GM12874 (cell line): Measurements from ENCODE around the gene PLA2G2C.

ENCODE experiments used
- TF ChIP-seq, protein P1 (sequence below): IDR thresholded peaks from 2 replicates; pipeline ENCODE4 v1.5.1; 2011; ENCODE audit warnings: low read depth, mild to moderate bottlenecking, control low read depth, low read length, moderate library complexity; ENCODE audit not compliant: insufficient read depth

The PLA2G2C gene

DNA sequence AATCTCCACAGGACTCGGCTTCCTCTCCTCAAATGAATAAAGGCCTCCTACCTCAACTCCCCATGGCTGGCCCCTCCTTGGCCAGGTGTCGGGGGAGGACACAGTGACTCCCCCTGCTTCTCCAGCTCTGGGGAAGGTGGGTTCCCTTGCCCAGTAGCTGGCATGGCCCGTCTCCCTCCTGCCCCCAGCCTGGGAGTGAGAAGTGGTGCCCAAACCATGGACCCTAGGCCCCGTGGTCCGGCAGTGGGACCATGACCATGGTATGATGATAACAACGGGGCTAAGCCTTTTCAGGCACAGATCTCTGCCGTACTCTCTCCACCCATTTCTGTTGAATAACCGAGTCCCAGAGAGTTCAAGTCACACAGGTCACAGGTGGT, 36.0 kb downstream of the PLA2G2C start:
- TF ChIP-seq, protein P1, sequence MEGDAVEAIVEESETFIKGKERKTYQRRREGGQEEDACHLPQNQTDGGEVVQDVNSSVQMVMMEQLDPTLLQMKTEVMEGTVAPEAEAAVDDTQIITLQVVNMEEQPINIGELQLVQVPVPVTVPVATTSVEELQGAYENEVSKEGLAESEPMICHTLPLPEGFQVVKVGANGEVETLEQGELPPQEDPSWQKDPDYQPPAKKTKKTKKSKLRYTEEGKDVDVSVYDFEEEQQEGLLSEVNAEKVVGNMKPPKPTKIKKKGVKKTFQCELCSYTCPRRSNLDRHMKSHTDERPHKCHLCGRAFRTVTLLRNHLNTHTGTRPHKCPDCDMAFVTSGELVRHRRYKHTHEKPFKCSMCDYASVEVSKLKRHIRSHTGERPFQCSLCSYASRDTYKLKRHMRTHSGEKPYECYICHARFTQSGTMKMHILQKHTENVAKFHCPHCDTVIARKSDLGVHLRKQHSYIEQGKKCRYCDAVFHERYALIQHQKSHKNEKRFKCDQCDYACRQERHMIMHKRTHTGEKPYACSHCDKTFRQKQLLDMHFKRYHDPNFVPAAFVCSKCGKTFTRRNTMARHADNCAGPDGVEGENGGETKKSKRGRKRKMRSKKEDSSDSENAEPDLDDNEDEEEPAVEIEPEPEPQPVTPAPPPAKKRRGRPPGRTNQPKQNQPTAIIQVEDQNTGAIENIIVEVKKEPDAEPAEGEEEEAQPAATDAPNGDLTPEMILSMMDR, result no peak

DNA sequence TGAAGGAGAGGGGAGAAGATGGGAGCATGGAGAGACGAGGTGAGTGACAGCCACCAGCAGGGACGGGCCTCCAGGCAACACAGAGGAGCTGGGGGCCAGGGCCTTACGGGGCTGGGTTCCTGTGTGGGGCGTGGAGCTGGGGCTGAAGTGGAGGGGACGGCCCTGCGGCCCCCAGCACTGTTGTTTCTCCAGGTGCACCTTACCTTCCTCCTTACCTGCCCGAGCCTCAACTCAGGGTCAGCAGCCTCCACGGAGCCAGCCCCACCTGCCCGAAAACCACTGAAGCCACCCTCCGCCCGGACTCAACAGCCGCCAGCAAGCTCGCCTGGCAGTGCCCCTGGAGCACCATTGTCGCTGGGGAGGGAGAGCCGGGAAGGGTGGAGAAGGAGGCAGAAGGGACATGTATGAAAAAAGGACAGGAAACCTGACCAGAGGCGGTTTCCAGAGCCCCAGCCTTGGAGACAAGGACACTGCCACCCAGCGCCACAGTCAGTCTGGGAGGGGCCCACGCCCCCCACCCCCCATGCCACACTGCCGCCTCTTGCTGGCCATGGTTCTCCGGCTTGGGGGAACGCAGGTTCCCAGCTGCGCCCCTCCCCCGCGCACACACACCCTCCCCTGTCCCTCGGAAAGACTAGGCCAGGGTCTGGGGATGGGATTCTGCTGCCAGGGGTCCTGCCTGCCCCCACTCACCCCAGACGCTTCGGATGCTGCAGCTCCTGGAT, 36.6 kb downstream of the PLA2G2C start:
- TF ChIP-seq, protein P1, result no peak

DNA sequence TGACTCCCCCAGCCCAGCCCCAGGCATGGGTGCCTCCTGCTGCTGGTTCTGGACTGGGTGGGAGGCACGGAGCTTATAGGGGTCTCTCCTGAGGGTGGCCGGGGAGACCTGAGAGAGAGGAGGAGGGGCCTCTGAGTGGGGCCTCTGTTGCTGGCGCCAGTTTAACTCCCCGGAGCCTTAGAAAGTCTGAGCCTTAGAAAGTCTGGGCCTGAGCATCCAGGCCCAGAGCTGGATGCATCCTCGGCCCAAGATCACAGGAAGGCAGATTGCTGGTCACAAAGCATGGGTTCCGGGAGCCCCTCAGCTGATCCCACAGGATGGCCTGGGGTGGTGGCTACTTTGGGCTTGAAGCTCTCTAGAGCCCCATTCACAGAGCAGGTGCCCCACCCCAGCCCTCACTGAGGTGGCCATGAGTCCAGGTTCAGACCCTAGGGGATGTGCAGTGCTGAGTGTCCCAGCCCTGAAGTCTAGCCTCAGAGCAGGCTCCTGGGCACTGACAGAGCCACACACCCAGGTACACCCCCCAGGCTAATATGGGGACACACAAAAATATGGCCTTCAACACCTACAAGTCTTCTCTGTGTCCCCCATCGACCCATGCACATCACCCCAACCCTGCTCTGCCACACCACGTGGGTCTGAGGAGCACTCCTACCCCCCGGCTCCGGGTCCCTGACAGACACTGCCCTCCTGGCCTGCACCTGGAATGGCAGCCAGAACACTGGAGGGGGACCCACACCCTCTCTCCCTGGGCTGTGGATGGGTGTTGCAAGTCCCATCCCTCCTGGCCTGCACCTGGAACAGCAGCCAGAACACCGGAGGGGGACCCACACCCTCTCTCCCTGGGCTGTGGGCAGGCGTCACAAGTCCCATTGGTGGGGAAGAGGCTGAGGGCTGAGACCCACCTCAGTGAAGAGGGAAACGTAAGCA, 37.5 kb downstream of the PLA2G2C start:
- TF ChIP-seq, protein P1, result no peak

DNA sequence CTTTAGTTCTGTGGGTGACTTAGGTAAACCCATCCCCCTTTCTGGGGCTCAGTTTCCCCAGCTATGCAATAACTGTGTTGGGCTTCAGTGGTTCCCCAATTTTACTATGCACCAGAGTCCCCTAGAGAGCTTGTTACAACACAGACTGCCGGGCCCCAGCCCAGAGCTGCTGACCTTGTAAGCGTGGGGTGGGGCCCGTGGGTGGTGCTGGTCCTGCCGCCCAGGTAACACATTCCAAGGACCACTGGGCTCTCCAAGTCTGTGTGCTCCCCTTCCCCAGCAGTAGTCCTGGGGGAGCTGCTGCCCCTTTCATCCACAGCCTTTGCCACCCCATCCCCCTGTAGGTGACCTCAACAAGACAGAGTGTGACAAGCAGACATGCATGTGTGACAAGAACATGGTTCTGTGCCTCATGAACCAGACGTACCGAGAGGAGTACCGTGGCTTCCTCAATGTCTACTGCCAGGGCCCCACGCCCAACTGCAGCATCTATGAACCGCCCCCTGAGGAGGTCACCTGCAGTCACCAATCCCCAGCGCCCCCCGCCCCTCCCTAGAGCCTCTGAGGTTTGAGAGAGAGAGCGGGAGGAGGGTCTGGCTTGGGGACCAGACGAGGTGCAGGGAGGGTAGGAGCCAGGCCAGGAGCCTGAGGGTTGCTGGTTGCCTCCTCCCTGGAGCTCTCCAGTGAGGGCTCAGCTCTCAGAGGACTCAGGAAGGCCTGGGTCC, 38.3 kb downstream of the PLA2G2C start:
- TF ChIP-seq, protein P1, result no peak

DNA sequence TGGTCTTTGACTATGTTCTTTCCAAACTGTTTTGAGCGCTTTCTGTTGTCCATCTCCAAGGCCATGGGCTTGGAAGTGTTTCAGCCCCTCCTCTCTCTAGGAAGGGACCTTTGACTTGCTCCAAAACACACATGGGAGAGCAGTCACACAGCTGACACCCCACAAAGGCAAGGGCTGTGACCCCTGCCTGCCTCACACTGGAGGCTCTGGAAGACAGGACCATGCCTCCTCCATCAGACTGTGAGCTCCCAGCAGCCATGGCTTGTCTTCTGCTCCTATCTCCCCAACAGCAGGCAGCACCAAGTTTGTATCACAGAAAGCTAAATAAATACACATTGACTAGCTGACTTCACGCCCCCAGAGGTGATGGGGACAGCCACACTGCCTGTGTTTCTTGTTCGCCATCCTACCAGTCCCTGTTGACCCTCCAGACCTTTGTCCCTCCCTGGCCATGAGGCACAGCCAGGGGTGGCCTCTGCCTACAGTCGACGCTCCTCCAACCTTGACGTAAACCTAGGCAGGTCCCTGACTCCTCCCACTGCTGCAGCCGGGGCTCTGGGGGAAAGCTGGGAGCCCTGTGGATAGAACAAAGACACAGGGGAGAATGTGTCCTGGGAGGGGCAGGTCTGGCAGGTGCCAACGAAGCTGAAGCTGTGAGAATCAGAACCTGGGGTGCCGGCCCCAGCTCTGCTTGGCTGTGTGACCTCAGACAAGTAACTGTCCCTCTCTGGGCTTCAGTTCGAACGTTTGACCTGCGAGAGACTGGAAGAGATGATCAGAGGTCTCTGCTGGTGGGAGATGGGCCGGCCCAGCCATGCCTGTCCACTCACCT, 42.4 kb downstream of the PLA2G2C start:
- TF ChIP-seq, protein P1, result no peak

DNA sequence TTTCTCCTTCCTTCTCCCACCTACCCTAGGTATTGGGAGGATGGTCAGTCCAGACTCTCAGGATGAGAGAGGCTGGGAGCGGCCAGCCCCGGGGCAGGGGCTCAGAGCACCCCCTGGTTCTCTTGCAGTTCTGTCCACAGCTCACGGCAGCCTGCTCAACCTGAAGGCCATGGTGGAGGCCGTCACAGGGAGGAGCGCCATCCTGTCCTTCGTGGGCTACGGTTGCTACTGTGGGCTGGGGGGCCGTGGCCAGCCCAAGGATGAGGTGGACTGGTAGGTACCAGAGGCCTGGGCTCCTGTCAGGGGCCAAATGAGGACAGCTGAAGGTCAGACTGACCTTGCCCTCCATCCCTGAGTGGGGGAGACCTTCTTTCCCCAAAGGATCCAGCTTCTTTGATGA, 43.0 kb downstream of the PLA2G2C start:
- TF ChIP-seq, protein P1, result no peak
